Measurements from ENCODE around the gene RAB5A. TPM values are rescaled to one million over a fixed set of nuclear protein-coding genes. Genes with fewer than 3 reads are reported as not detected.
"Not testable (repeated sequence)": the region's sequence is repeated elsewhere in the genome, so short reads cannot be mapped to it uniquely, and the experiment has no call there.

RAB5A gene
- total and polyA plus RNA-seq, 5 donors, result 32.5 to 71.3 (median 45.5) TPM

- Histone ChIP-seq H3K27me3 (ENCODE audit: control insufficient read depth, insufficient read depth) (no peaks in the 10 kb centered on the region), H3K4me3 (ENCODE audit: low read length) (no peak overlapping the region), H3K4me1 (ENCODE audit: control insufficient read depth, insufficient read depth, low read length) (peaks cover 1% of the 10 kb centered on the region), H3K9me3 (ENCODE audit: control insufficient read depth, low read length) (no peaks in the 10 kb centered on the region), H3K27ac (ENCODE audit: low read length) (peak overlapping the region; percentile 87)
- ATAC-seq, result peak; percentile 90 to 92
- WGBS, result 13% methylated on average over 2 of the region's 2 CpGs
- intact Hi-C loops (cut with DNase I), result loop anchor here in 1 of 4 donors (10.0 kb wide), 1 partner anchor 139 kb away; no protein-coding TSS in a partner anchor
- peak; percentile 22 to 68 (median 50) for DNase-seq
Measured at GRCh38 chr3:20023623-20024405, 76.9 kb downstream of the RAB5A start.

- 87% methylated on average over 4 of the region's 4 CpGs for WGBS
- intact Hi-C loops (cut with DNase I), result loop anchor here in 1 of 4 donors (10.0 kb wide), 1 partner anchor 142 kb away; no protein-coding TSS in a partner anchor
- Histone ChIP-seq H3K27me3 (ENCODE audit: control insufficient read depth, insufficient read depth) (no peaks in the 10 kb centered on the region), H3K9me3 (ENCODE audit: control insufficient read depth, low read length) (no peaks in the 10 kb centered on the region), H3K27ac (ENCODE audit: low read length) (no peak overlapping the region), H3K4me1 (ENCODE audit: control insufficient read depth, insufficient read depth, low read length) (peaks cover 1% of the 10 kb centered on the region), H3K4me3 (ENCODE audit: low read length) (no peak overlapping the region)
- ATAC-seq (peak in 1 of 2 donors; percentile 28), DNase-seq (no peak)
Measured at GRCh38 chr3:20027136-20027535, 80.2 kb downstream of the RAB5A start.

GRCh38 chr3:20028905-20029331, 82.0 kb downstream of the RAB5A start:
- intact Hi-C loops (cut with DNase I), result loop anchor here in 1 of 4 donors (10.0 kb wide), 1 partner anchor 144 kb away; no protein-coding TSS in a partner anchor
- H3K4me1 ChIP-seq (ENCODE audit: control insufficient read depth, insufficient read depth, low read length), result no peaks in the 10 kb centered on the region
- ATAC-seq (no peak), DNase-seq (no peak)
- no peak overlapping the region for H3K4me3 ChIP-seq (ENCODE audit: low read length)
- H3K27ac ChIP-seq (ENCODE audit: low read length), result no peak overlapping the region
- no peaks in the 10 kb centered on the region for H3K27me3 ChIP-seq (ENCODE audit: control insufficient read depth, insufficient read depth)
- no peaks in the 10 kb centered on the region for H3K9me3 ChIP-seq (ENCODE audit: control insufficient read depth, low read length)
- WGBS, result 88% methylated on average over 7 of the region's 7 CpGs

GRCh38 chr3:20031939-20032338, 85.0 kb downstream of the RAB5A start:
- not testable (repeated sequence) for H3K9me3 ChIP-seq (ENCODE audit: control insufficient read depth, low read length); ATAC-seq; H3K27me3 ChIP-seq (ENCODE audit: control insufficient read depth, insufficient read depth); H3K27ac ChIP-seq (ENCODE audit: low read length); H3K4me1 ChIP-seq (ENCODE audit: control insufficient read depth, insufficient read depth, low read length); DNase-seq; H3K4me3 ChIP-seq (ENCODE audit: low read length)
- intact Hi-C loops (cut with DNase I), result loop anchor here in 2 of 4 donors (10.0 kb wide), 2 partner anchors 77 to 153 kb away; partner anchors contain the start of gene SGO1 (in 1 of the 2)
- WGBS, result 98% methylated on average over 7 of the region's 7 CpGs

Other genes starting within 250 kb of the RAB5A start
- gene EFHB, start 12.9 kb upstream of the RAB5A start, total RNA-seq, result 1 to 10 TPM in 1 of 4 donors, under 1 TPM in 2, not detected in 1; 0.26 to 1.4 (median 0.50) TPM
- gene EFHB, start 12.9 kb upstream of the RAB5A start, polyA plus RNA-seq, result 2.2 TPM
- not detected for gene PP2D1, start 65.2 kb downstream of the RAB5A start, total RNA-seq
- not detected for gene PP2D1, start 65.2 kb downstream of the RAB5A start, polyA plus RNA-seq
- 10 to 100 TPM; 58.2 to 71.5 (median 71.1) TPM for gene KAT2B, start 93.3 kb downstream of the RAB5A start, total RNA-seq
- gene KAT2B, start 93.3 kb downstream of the RAB5A start, polyA plus RNA-seq, result 20.9 TPM
- under 1 TPM; 0.20 to 0.43 (median 0.24) TPM for gene SGO1, start 239.1 kb downstream of the RAB5A start, total RNA-seq
- gene SGO1, start 239.1 kb downstream of the RAB5A start, polyA plus RNA-seq, result not detected